WTC11 (cell line): ENCODE measurements around the gene GZMA. TPM values are rescaled to one million over a fixed set of nuclear protein-coding genes. Genes with fewer than 3 reads are reported as not detected.

ENCODE experiments used
- HMGXB4 ChIP-seq: sonication (generic); formaldehyde crosslinking; IDR thresholded peaks from 2 replicates; pipeline ENCODE4 v1.8.1; 2023; ENCODE audit warnings: mild to moderate bottlenecking, moderate library complexity, missing genetic modification reagents
- total RNA-seq: library from RNA; stranded (reverse); gene quantifications from 3 replicates; pipeline ENCODE4 v1.2.3, GENCODE V29; 2021

Gene GZMA
- total RNA-seq, 1 experiment from 2014 or later = not detected

DNA sequence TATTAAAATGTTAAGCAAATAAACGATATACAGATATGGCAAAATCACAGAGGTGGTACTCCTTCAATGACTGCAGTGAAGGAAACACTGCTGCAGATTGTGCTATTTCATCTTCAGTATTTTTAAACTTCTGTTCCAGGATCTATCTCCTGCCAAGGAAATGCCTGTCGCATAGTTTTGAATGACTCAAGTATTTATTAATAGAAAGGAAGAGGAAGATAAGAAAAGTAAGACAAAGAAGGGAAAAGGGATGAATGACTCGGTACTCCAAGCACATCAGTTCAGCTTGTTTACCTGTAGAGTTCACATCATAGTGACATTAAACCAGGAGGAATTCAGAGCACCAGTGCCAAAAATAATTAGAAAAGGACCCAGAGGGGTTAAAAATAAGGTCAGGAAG, 52.4 kb downstream of the GZMA start (continued):
- no peak for TF ChIP-seq HMGXB4 (CRISPR knock-in tag)

Other genes with a start within 250 kb of the GZMA start
- gene ESM1, start 117.1 kb upstream of the GZMA start, total RNA-seq = not detected in 3 replicates
- not detected in 3 replicates for gene GZMK, start 78.4 kb upstream of the GZMA start, total RNA-seq
- gene GPX8, start 57.5 kb downstream of the GZMA start, total RNA-seq = 30.6 to 39.2 TPM (median 33.7 TPM) in 3 replicates
- not detected in 3 replicates for gene CDC20B, start 70.5 kb downstream of the GZMA start, total RNA-seq
- 0.20 TPM in 1 of 3 replicates, not detected in the others for gene MCIDAS, start 124.7 kb downstream of the GZMA start, total RNA-seq
- gene CCNO, start 131.0 kb downstream of the GZMA start, total RNA-seq = 0.14 to 0.44 TPM (median 0.24 TPM) in 3 replicates
- gene DHX29, start 205.0 kb downstream of the GZMA start, total RNA-seq = 24.9 to 29.7 TPM (median 25.7 TPM) in 3 replicates
- 107 to 113 TPM (median 110 TPM) in 3 replicates for gene MTREX, start 205.3 kb downstream of the GZMA start, total RNA-seq